Hepatocyte (in vitro differentiated cells): ENCODE data around the gene FBXO42. TPM values are rescaled to one million over a fixed set of nuclear protein-coding genes. Genes with fewer than 3 reads are reported as not detected.
"Not testable (repeated sequence)": the region's sequence is repeated elsewhere in the genome, so short reads cannot be mapped to it uniquely, and the experiment has no call there.

ENCODE experiments used
- DNase-seq: peaks from one replicate; pipeline ENCODE4 v3.0.0-alpha.2; 2016; ENCODE audit warnings: low spot score
- H2AFZ ChIP-seq: fragments of 200-600 bp; sonication (generic); 2 replicates; pipeline ENCODE4 v1.6.0; 2016; ENCODE audit warnings: antibody characterized with exemption, mild to moderate bottlenecking
- H3K27ac ChIP-seq: fragments of 200-600 bp; sonication (generic); 2 replicates; pipeline ENCODE4 v1.5.1; 2016; ENCODE audit warnings: mild to moderate bottlenecking
- H3K27me3 ChIP-seq: fragments of 200-600 bp; sonication (generic); 2 replicates; pipeline ENCODE4 v1.6.1; 2016
- H3K36me3 ChIP-seq: fragments of 200-600 bp; sonication (generic); replicated peaks from 2 replicates; pipeline ENCODE4 v1.5.1; 2016; ENCODE audit warnings: low read depth; ENCODE audit not compliant: insufficient read depth
- H3K4me1 ChIP-seq: fragments of 200-600 bp; sonication (generic); 2 replicates; pipeline ENCODE4 v1.5.1; 2016; ENCODE audit warnings: mild to moderate bottlenecking, moderate library complexity; ENCODE audit not compliant: insufficient read depth
- H3K4me2 ChIP-seq: fragments of 200-600 bp; sonication (generic); 2 replicates; pipeline ENCODE4 v1.6.0; 2016
- H3K4me3 ChIP-seq: fragments of 200-600 bp; sonication (generic); 2 replicates; pipeline ENCODE4 v1.5.1; 2016; ENCODE audit warnings: mild to moderate bottlenecking
- H3K79me2 ChIP-seq: fragments of 200-600 bp; sonication (generic); 2 replicates; pipeline ENCODE4 v1.6.0; 2017; ENCODE audit warnings: mild to moderate bottlenecking
- H3K9me2 ChIP-seq: fragments of 200-600 bp; sonication (generic); replicated peaks from 2 replicates; pipeline ENCODE4 v1.6.0; 2017; ENCODE audit warnings: mild to moderate bottlenecking; ENCODE audit not compliant: insufficient read depth
- H3K9me3 ChIP-seq: fragments of 200-600 bp; sonication (generic); 2 replicates; pipeline ENCODE4 v1.5.1; 2016; ENCODE audit warnings: low read depth, mild to moderate bottlenecking
- H4K20me1 ChIP-seq: fragments of 200-600 bp; sonication (generic); 2 replicates; pipeline ENCODE4 v1.6.0; 2016; ENCODE audit warnings: mild to moderate bottlenecking; ENCODE audit not compliant: insufficient read depth, poor library complexity, severe bottlenecking
- EZH2 ChIP-seq: fragments of 200-600 bp; sonication (generic); IDR thresholded peaks from 2 replicates; pipeline ENCODE4 v1.6.1; 2016; ENCODE audit warnings: antibody characterized with exemption, mild to moderate bottlenecking, borderline replicate concordance
- EZH2phosphoT487 ChIP-seq: fragments of 200-600 bp; sonication (generic); IDR thresholded peaks from one replicate; pipeline ENCODE4 v1.6.1; 2018; ENCODE audit warnings: antibody characterized with exemption, mild to moderate bottlenecking, low read depth, moderate library complexity; ENCODE audit not compliant: unreplicated experiment, severe bottlenecking
- WGBS: methylation state at CpG from one replicate; pipeline ENCODE4 v1.1.6; 2016; ENCODE audit warnings: low lambda C conversion rate; ENCODE audit errors: missing lambda C conversion rate; 5-methylcytosine and 5-hydroxymethylcytosine counted together
- polyA plus RNA-seq: library from polyadenylated mRNA; unstranded; fragments of >200 nt; fragmentation: Nextera tagmentation; extraction: Ambion mirVana; gene quantifications from 2 replicates; pipeline ENCODE4 v1.2.1, GENCODE V29; 2016
- total RNA-seq: library from RNA; depleted of rRNA; stranded (reverse); fragments of >200 nt; gene quantifications from 2 replicates; pipeline ENCODE4 v1.2.3, GENCODE V29; 2014
- TF ChIP-seq, protein P1 (sequence below): fragments of 200-600 bp; sonication (generic); IDR thresholded peaks from 2 replicates; pipeline ENCODE4 v1.5.1; 2016; ENCODE audit warnings: antibody characterized with exemption, mild to moderate bottlenecking; ENCODE audit not compliant: poor library complexity

FBXO42 gene
- total and polyA plus RNA-seq, 2 experiments from 2014 or later: 19.5 to 21.1 TPM

DNA sequence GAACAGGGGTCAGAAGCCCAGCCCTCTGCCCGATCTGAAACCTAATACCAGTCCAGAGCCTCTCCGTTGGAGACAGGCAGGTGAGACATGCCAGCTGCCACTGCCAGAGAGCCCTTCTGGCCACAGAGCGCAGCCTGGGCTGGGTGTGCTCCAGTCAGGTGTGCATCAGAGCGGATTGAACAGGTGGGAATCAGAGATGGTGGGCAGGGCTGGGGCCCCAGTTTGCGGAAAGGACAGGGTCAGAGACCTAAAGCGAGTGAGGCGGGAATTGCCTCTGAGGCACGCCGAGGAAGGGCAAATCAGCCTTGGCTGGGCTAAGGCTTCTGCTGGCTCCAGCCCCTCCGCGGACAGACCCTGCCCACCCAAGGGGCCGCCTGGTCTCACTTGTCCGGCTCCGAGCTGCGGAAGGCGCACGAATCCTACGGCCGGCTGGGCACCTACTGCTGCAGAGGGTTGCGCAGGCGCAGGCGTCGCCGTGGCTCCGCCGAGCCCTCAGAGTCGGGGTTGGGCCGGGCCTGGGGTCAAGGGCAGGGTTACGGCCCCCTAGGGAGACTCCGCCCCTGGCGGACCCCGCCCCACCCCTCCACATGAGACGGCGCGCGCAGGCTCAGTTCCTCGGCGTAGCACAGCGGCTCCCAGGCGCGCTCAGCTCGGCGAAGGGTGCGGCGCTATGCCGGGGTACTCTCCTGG lies 125.6 kb downstream of the FBXO42 start:
- H3K9me3 ChIP-seq: no peaks in the 10 kb centered on the region
- peaks cover 21% of the 10 kb centered on the region for H3K27me3 ChIP-seq
- peaks cover 15% of the 10 kb centered on the region for H3K4me1 ChIP-seq
- H3K4me3 ChIP-seq: peak overlapping the region; percentile 40
- H3K9me2 ChIP-seq: no peaks in the 10 kb centered on the region
- no peaks in the 10 kb centered on the region for H4K20me1 ChIP-seq
- no peak overlapping the region for H3K27ac ChIP-seq
- H2AFZ ChIP-seq: peak overlapping the region; percentile 75
- peak; percentile 76 for DNase-seq
- no peaks in the 10 kb centered on the region for H3K79me2 ChIP-seq
- H3K36me3 ChIP-seq: no peaks in the 10 kb centered on the region
- 12% methylated on average over 24 of the region's 46 CpGs for WGBS
- TF ChIP-seq EZH2: no peak
- TF ChIP-seq EZH2phosphoT487: no peak
- TF ChIP-seq, protein P1, sequence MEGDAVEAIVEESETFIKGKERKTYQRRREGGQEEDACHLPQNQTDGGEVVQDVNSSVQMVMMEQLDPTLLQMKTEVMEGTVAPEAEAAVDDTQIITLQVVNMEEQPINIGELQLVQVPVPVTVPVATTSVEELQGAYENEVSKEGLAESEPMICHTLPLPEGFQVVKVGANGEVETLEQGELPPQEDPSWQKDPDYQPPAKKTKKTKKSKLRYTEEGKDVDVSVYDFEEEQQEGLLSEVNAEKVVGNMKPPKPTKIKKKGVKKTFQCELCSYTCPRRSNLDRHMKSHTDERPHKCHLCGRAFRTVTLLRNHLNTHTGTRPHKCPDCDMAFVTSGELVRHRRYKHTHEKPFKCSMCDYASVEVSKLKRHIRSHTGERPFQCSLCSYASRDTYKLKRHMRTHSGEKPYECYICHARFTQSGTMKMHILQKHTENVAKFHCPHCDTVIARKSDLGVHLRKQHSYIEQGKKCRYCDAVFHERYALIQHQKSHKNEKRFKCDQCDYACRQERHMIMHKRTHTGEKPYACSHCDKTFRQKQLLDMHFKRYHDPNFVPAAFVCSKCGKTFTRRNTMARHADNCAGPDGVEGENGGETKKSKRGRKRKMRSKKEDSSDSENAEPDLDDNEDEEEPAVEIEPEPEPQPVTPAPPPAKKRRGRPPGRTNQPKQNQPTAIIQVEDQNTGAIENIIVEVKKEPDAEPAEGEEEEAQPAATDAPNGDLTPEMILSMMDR: no peak
- H3K4me2 ChIP-seq: peak overlapping the region; percentile 91

DNA sequence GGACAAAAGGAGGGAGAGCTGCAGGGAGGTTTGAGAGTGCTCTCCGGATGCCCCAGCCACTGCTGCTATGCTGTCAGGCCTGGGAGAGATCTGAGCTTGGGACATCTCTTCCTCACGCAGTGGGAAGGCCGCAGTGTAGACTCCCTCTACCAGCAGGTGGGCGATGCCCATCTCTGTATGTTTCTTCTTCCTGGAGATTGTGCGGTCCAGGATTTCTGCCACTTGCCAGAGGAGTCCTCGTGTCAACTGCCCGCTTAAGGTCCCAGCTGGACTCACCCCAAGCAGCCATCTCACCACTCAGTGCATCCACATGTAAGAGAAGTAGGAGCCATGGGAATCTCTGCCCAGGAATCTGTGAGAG lies 126.2 kb downstream of the FBXO42 start:
- TF ChIP-seq EZH2: no peak
- TF ChIP-seq EZH2phosphoT487: no peak
- TF ChIP-seq, protein P1: no peak
- Histone ChIP-seq H3K9me2 (no peaks in the 10 kb centered on the region), H3K36me3 (no peaks in the 10 kb centered on the region), H3K9me3 (no peaks in the 10 kb centered on the region), H3K27ac (no peak overlapping the region), H3K27me3 (peaks cover 21% of the 10 kb centered on the region), H3K4me3 (no peak overlapping the region), H3K4me2 (peak overlapping the region; percentile 91), H3K4me1 (peaks cover 15% of the 10 kb centered on the region), H2AFZ (peak overlapping the region; percentile 75), H3K79me2 (no peaks in the 10 kb centered on the region), H4K20me1 (no peaks in the 10 kb centered on the region)
- DNase-seq: no peak
- WGBS: 94% methylated on average over 7 of the region's 7 CpGs

DNA sequence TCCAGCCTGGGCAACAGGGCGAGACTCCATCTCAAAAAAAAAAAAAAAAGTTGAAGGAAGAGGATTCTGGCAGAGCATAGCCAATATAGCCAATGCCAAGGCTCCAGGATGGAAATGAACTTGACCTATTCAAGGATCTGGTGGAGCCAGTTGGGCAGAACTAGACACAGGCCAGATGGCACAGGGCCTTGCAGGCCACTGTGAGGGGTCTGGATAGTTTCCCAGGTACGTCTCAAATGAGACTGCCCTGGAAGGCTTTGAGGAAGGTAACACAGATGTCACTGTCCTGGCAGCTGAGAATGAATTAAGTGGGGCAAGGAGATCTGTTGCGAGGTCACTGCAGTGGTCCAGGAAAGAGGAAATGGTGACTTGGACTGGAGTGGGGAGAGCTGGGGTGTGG lies 127.8 kb downstream of the FBXO42 start:
- no peak overlapping the region for H3K4me2 ChIP-seq
- H4K20me1 ChIP-seq: no peaks in the 10 kb centered on the region
- no peaks in the 10 kb centered on the region for H3K9me3 ChIP-seq
- WGBS: 89% methylated on average over 3 of the region's 3 CpGs
- no peak for DNase-seq
- H3K79me2 ChIP-seq: no peaks in the 10 kb centered on the region
- no peak overlapping the region for H2AFZ ChIP-seq
- H3K4me1 ChIP-seq: peaks cover 15% of the 10 kb centered on the region
- H3K27me3 ChIP-seq: peaks cover 21% of the 10 kb centered on the region
- no peak overlapping the region for H3K4me3 ChIP-seq
- H3K9me2 ChIP-seq: no peaks in the 10 kb centered on the region
- no peaks in the 10 kb centered on the region for H3K36me3 ChIP-seq
- no peak overlapping the region for H3K27ac ChIP-seq
- no peak for TF ChIP-seq EZH2phosphoT487
- TF ChIP-seq, protein P1: no peak
- no peak for TF ChIP-seq EZH2

DNA sequence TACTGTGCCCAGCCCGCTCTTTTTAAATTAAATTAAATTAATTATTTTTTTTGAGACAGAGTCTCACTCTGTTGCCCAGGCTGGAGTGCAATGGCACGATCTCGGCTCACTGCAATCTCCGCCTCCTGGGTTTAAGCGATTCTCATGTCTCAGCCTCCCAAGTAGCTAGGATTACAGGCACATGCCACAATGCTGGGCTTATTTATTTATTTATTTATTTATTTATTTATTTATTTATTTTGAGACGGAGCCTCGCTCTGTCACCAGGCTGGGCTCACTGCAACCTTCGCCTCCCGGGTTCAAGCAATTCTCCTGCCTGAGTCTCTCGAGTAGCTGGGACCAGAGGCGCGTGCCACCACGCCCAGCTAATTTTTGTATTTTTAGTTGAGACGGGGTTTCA lies 129.6 kb downstream of the FBXO42 start:
- not testable (repeated sequence) for H3K27ac ChIP-seq, H3K27me3 ChIP-seq, H3K9me3 ChIP-seq, H3K79me2 ChIP-seq, H3K9me2 ChIP-seq, DNase-seq, H2AFZ ChIP-seq, H3K4me2 ChIP-seq, H4K20me1 ChIP-seq, H3K36me3 ChIP-seq, H3K4me3 ChIP-seq
- 85% methylated on average over 14 of the region's 14 CpGs for WGBS
- H3K4me1 ChIP-seq: peaks cover 13% of the 10 kb centered on the region
